H1 (cell line): ENCODE data around the gene THBS4. TPM values are rescaled to one million over a fixed set of nuclear protein-coding genes. Genes with fewer than 3 reads are reported as not detected.

Experiments used
- ASH2L ChIP-seq: fragments of 200-600, 300-600 bp; sonication (generic); IDR thresholded peaks from one replicate; pipeline ENCODE4 v1.7.1; 2017; ENCODE audit warnings: low read length
- BCL11A ChIP-seq, 2 experiments: IDR thresholded peaks; one replicate each; pipeline ENCODE4 v1.6.1; 2011; ENCODE audit warnings: low read depth in 2 of 2, low read length in 2 of 2, mild to moderate bottlenecking in 2 of 2
- CHD2 ChIP-seq: IDR thresholded peaks from 2 replicates; pipeline ENCODE4 v1.6.1; 2012; ENCODE audit warnings: low read length, improper control_type of control experiment
- CREB1 ChIP-seq: IDR thresholded peaks from 2 replicates; pipeline ENCODE4 v1.6.1; 2012; ENCODE audit warnings: inconsistent platforms
- EGR1 ChIP-seq: IDR thresholded peaks from 2 replicates; pipeline ENCODE4 v1.6.1; 2011; ENCODE audit warnings: low read depth, low read length, borderline replicate concordance
- EP300 ChIP-seq, 2 experiments: IDR thresholded peaks; 1 replicate in 1 of 2; 2 replicates in 1 of 2; pipeline ENCODE4 v1.6.1; 2011 to 2012; ENCODE audit warnings: low read depth in 2 of 2, low read length in 2 of 2, mild to moderate bottlenecking in 2 of 2, borderline replicate concordance in 1 of 2, inconsistent platforms in 1 of 2, moderate library complexity in 1 of 2
- GABPA ChIP-seq: IDR thresholded peaks from 2 replicates; pipeline ENCODE4 v1.6.1; 2011; ENCODE audit warnings: mild to moderate bottlenecking, low read length, moderate library complexity, borderline replicate concordance; ENCODE audit not compliant: insufficient read depth
- HDAC2 ChIP-seq, 2 experiments: fragments of 300-600 bp in 1 of 2; sonication (generic) in 1 of 2; IDR thresholded peaks; 2 replicates each; pipeline ENCODE4 v1.6.1; 2011 to 2012; ENCODE audit warnings: low read depth in 2 of 2, low read length in 2 of 2, mild to moderate bottlenecking in 2 of 2, moderate library complexity in 2 of 2, borderline replicate concordance in 1 of 2, inconsistent platforms in 1 of 2
- KDM1A ChIP-seq: fragments of 200-600, 300-600 bp; sonication (generic); IDR thresholded peaks from 2 replicates; pipeline ENCODE4 v1.7.1; 2016; ENCODE audit warnings: mild to moderate bottlenecking, low read length, borderline replicate concordance
- KDM5A ChIP-seq: fragments of 200-600 bp; IDR thresholded peaks from 2 replicates; pipeline ENCODE4 v1.7.1; 2012; ENCODE audit warnings: mild to moderate bottlenecking, low read length, inconsistent platforms, mixed read lengths
- PHF8 ChIP-seq: fragments of 200-600 bp; sonication (generic); conservative IDR thresholded peaks from 2 replicates; pipeline ENCODE4 v1.7.1; 2012; ENCODE audit warnings: low read depth, mild to moderate bottlenecking, inconsistent platforms, low read length, moderate library complexity
- RAD21 ChIP-seq, 2 experiments: IDR thresholded peaks in 1 of 2; conservative IDR thresholded peaks in 1 of 2; 2 replicates each; pipeline ENCODE4 v1.6.1; 2011; ENCODE audit warnings: low read depth in 2 of 2, low read length in 2 of 2, improper control_type of control experiment in 1 of 2, inconsistent platforms in 1 of 2, mild to moderate bottlenecking in 1 of 2, moderate library complexity in 1 of 2
- RXRA ChIP-seq: IDR thresholded peaks from 2 replicates; pipeline ENCODE4 v1.6.1; 2011; ENCODE audit warnings: low read depth, mild to moderate bottlenecking, low read length, moderate library complexity; ENCODE audit not compliant: insufficient read depth
- SIN3A ChIP-seq, 2 experiments: IDR thresholded peaks in 1 of 2; conservative IDR thresholded peaks in 1 of 2; 2 replicates each; pipeline ENCODE4 v1.6.1; 2011 to 2012; ENCODE audit warnings: low read length in 2 of 2, improper control_type of control experiment in 1 of 2, low read depth in 1 of 2, mild to moderate bottlenecking in 1 of 2
- SIX5 ChIP-seq: IDR thresholded peaks from 2 replicates; pipeline ENCODE4 v1.6.1; 2011; ENCODE audit warnings: mild to moderate bottlenecking, low read depth, low read length
- TAF7 ChIP-seq: optimal IDR thresholded peaks from 2 replicates; pipeline ENCODE3; 2011; ENCODE audit warnings: low read depth, mild to moderate bottlenecking, inconsistent platforms, low read length, moderate library complexity, borderline replicate concordance
- TCF12 ChIP-seq: IDR thresholded peaks from 2 replicates; pipeline ENCODE4 v1.6.1; 2011; ENCODE audit warnings: low read depth, mild to moderate bottlenecking, low read length
- YY1 ChIP-seq: IDR thresholded peaks from 2 replicates; pipeline ENCODE4 v1.6.1; 2011; ENCODE audit warnings: low read depth, mild to moderate bottlenecking, low read length
- polyA plus RNA-seq, 7 experiments: library from polyadenylated mRNA; depleted of rRNA in 3 of 7; stranded (reverse) in 5 of 7; unstranded in 2 of 7; fragments of >200 nt in 5 of 7; fragments of 200-250 nt in 2 of 7; gene quantifications; 1 replicate in 5 of 7; 2 replicates in 1 of 7; 4 replicates in 1 of 7; pipeline versions ENCODE4 v1.2.1 to v1.2.3, GENCODE V29; 2011 to 2013; ENCODE audit warnings: missing spikeins in 2 of 7, mixed read lengths in 2 of 7
- total RNA-seq: library from RNA; stranded (reverse); fragmentation: NEBNext Ultra II Directional; extraction: Animal tissue kit (Norgen Biotek cat#: 25700); gene quantifications from 2 replicates; pipeline ENCODE4 v1.2.1, GENCODE V29; 2021
- TF ChIP-seq, protein P1 (sequence below): IDR thresholded peaks from 2 replicates; pipeline ENCODE4 v1.6.1; 2011; ENCODE audit warnings: low read length, improper control_type of control experiment
- TF ChIP-seq, protein P2 (sequence below): IDR thresholded peaks from 2 replicates; pipeline ENCODE4 v1.6.1; 2012; ENCODE audit warnings: inconsistent platforms

THBS4 gene
- total and polyA plus RNA-seq, 2 of the 8 experiments (the other 6 are each of a cell fraction or from before 2014, with no cell fraction given) = 12.8 to 25.4 TPM

DNA sequence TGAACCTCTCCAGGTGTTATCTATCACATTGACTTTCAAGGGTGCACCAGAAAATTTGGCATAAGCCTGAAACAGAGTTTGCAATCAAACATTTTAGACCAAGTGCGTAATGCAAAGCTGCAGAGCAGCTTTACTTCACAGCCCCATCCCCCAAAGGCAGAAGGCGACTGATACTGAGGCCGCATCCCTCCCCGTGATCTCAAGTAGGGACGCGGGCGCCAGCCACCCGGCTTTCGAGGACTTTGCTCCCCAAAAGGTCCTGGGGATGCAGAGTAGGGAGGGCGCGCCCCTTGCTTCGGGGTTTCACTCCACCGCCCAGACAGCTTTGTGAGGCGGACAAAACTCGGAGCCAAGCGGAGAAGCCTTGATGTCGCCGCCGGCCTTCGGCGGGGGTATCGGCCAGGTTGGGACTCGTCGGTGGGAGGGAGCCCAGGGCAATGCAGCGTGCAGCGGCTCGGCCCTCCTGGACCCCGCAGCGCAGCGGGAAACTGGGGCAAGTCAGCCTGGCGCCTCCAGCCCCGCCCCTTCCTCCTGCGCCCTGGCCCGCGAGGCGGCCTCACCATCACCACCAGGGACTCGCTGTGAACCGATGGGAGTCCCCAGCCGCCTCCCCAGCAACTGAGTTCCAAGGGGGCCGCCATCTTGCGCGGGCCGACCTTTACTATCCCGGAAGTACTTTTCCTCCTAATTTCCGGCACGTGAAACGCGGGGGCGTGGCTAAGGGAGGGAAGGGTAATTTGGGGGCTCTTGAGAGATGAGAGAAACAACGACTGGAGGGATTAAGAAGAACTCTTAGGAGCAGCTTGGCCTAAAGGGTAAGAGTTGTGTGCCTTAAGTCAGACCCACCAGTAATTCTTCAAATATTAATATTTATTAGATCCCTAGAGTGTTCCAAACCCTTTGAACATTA is 44.3 kb upstream of the THBS4 start, which contains the start of gene MTX3 (continued):
- no peak for TF ChIP-seq BCL11A (IDR thresholded peaks at IDR 0.05; ENCODE audit: low read depth in 2 of 2, low read length in 2 of 2)
- peak; percentile 99 for TF ChIP-seq ASH2L
- TF ChIP-seq TCF12 = no peak
- TF ChIP-seq, protein P1, sequence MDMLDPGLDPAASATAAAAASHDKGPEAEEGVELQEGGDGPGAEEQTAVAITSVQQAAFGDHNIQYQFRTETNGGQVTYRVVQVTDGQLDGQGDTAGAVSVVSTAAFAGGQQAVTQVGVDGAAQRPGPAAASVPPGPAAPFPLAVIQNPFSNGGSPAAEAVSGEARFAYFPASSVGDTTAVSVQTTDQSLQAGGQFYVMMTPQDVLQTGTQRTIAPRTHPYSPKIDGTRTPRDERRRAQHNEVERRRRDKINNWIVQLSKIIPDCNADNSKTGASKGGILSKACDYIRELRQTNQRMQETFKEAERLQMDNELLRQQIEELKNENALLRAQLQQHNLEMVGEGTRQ = peak; percentile 29; the same call in 1 of the 2 replicates
- TF ChIP-seq CREB1 = 0 out of 2 replicates have a peak, but pooled peaks have one; percentile 11
- peak; percentile 77; the same call in 1 of the 2 replicates for TF ChIP-seq EGR1
- TF ChIP-seq HDAC2 (IDR thresholded peaks at IDR 0.05; ENCODE audit: borderline replicate concordance in 1 of 2, low read depth in 2 of 2, low read length in 2 of 2) = peak in 1 of 2 experiments; percentile 67; a peak in 2 of 4 replicates
- peak; percentile 89 for TF ChIP-seq GABPA
- 0 out of 2 replicates have a peak, but pooled peaks have one; percentile 22 for TF ChIP-seq KDM1A
- TF ChIP-seq SIX5 = no peak
- TF ChIP-seq, protein P2, sequence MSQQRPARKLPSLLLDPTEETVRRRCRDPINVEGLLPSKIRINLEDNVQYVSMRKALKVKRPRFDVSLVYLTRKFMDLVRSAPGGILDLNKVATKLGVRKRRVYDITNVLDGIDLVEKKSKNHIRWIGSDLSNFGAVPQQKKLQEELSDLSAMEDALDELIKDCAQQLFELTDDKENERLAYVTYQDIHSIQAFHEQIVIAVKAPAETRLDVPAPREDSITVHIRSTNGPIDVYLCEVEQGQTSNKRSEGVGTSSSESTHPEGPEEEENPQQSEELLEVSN = peak; percentile 12
- TF ChIP-seq KDM5A = peak; percentile 94
- TF ChIP-seq PHF8 = peak; percentile 97
- TF ChIP-seq TAF7 = peak; percentile 63
- 0 out of 4 replicates have a peak, but pooled peaks of 1 of the 2 experiments have one; percentile 0 for TF ChIP-seq RAD21 (IDR thresholded peaks at IDR 0.05 in 1 of 2, conservative IDR thresholded peaks at IDR 0.05 in 1 of 2; ENCODE audit: low read depth in 2 of 2, low read length in 2 of 2)
- peak; percentile 99 for TF ChIP-seq YY1
- TF ChIP-seq RXRA = 0 out of 2 replicates have a peak, but pooled peaks have one; percentile 6
- TF ChIP-seq SIN3A (conservative IDR thresholded peaks at IDR 0.05 in 1 of 2, IDR thresholded peaks at IDR 0.05 in 1 of 2; ENCODE audit: low read depth in 1 of 2, low read length in 2 of 2) = 0 out of 4 replicates have a peak, but pooled peaks of 1 of the 2 experiments have one; percentile 51
- TF ChIP-seq CHD2 = no peak
- TF ChIP-seq EP300 (IDR thresholded peaks at IDR 0.05; ENCODE audit: borderline replicate concordance in 1 of 2, low read depth in 2 of 2, low read length in 2 of 2) = no peak
